ENCODE results near the gene RSPRY1.

RSPRY1 gene

GRCh38 chr16:57279780-57280638 is 93.9 kb downstream of the RSPRY1 start:
- H3K27me3 ChIP-seq (ENCODE audit: low read depth) = no peaks in the 10 kb centered on the region
- in situ Hi-C loops (cut with MboI; ENCODE audit: low sequenced_read_pairs) = no loop called here
- H3K9me3 ChIP-seq = no peaks in the 10 kb centered on the region
- no peak overlapping the region for H3K4me3 ChIP-seq
- H3K36me3 ChIP-seq (replicated peaks) = no peaks in the 10 kb centered on the region
- H3K4me1 ChIP-seq = peaks cover 23% of the 10 kb centered on the region
- no peak for DNase-seq (ENCODE audit: low spot score in 2 of 2)

- in situ Hi-C loops (cut with MboI; ENCODE audit: low sequenced_read_pairs) = no loop called here
- no peak overlapping the region for H3K4me3 ChIP-seq
- H3K4me1 ChIP-seq = peaks cover 17% of the 10 kb centered on the region
- H3K9me3 ChIP-seq = no peaks in the 10 kb centered on the region
- H3K36me3 ChIP-seq (replicated peaks) = no peaks in the 10 kb centered on the region
- no peaks in the 10 kb centered on the region for H3K27me3 ChIP-seq (ENCODE audit: low read depth)
- DNase-seq (ENCODE audit: low spot score in 2 of 2) = no peak
Observed at GRCh38 chr16:57281791-57282190, 95.7 kb downstream of the RSPRY1 start.

DNA sequence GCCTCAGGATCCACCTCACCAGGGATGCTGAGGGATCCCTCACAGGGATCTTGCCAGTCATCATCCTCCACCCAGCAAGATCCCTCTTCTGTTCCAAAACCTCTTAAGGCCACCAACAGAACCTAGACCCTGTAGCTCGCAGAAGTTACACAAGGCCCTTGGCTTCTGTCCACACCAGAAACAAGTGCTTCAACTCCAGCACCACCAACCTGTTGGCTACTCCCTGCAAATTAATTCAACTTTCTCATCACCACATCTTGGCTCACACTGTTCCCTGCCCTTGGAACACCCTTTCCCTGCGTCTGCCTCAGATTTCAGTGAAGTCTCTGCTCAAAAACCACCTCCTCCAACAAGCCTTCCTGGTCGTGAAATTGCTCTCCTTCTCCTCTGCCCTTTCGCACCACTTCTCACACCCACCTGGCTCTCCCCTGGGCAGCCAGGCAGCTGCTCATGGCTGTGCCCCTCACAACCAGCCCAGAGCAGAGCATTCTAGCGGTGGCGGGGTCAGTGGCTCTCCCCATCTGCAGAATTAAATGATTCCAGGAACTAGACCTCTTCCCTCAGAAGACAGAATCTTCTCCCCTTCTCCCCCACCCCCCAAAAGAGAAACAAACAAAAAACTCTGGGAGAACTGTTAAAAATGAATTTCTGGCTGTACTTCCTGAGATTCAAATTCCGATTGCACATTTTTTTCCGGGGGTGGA is 96.5 kb downstream of the RSPRY1 start:
- DNase-seq (ENCODE audit: low spot score in 2 of 2) = no peak
- in situ Hi-C loops (cut with MboI; ENCODE audit: low sequenced_read_pairs) = no loop called here
- H3K36me3 ChIP-seq (replicated peaks) = no peaks in the 10 kb centered on the region
- no peak overlapping the region for H3K4me3 ChIP-seq
- H3K9me3 ChIP-seq = no peaks in the 10 kb centered on the region
- no peaks in the 10 kb centered on the region for H3K27me3 ChIP-seq (ENCODE audit: low read depth)
- H3K4me1 ChIP-seq = peaks cover 10% of the 10 kb centered on the region

GRCh38 chr16:57283214-57283958 is 97.3 kb downstream of the RSPRY1 start:
- Histone ChIP-seq H3K36me3 (replicated peaks) (no peaks in the 10 kb centered on the region), H3K9me3 (no peaks in the 10 kb centered on the region), H3K4me3 (no peak overlapping the region), H3K27me3 (ENCODE audit: low read depth) (no peaks in the 10 kb centered on the region), H3K4me1 (peaks cover 6% of the 10 kb centered on the region)
- in situ Hi-C loops (cut with MboI; ENCODE audit: low sequenced_read_pairs) = no loop called here
- no peak for DNase-seq (ENCODE audit: low spot score in 2 of 2)

GRCh38 chr16:57283959-57284208 is 97.8 kb downstream of the RSPRY1 start:
- Histone ChIP-seq H3K4me1 (peaks cover 6% of the 10 kb centered on the region), H3K27me3 (ENCODE audit: low read depth) (no peaks in the 10 kb centered on the region), H3K36me3 (replicated peaks) (no peaks in the 10 kb centered on the region), H3K4me3 (peak overlapping the region; percentile 65), H3K9me3 (no peaks in the 10 kb centered on the region)
- in situ Hi-C loops (cut with MboI; ENCODE audit: low sequenced_read_pairs) = no loop called here
- no peak for DNase-seq (ENCODE audit: low spot score in 2 of 2)

DNA sequence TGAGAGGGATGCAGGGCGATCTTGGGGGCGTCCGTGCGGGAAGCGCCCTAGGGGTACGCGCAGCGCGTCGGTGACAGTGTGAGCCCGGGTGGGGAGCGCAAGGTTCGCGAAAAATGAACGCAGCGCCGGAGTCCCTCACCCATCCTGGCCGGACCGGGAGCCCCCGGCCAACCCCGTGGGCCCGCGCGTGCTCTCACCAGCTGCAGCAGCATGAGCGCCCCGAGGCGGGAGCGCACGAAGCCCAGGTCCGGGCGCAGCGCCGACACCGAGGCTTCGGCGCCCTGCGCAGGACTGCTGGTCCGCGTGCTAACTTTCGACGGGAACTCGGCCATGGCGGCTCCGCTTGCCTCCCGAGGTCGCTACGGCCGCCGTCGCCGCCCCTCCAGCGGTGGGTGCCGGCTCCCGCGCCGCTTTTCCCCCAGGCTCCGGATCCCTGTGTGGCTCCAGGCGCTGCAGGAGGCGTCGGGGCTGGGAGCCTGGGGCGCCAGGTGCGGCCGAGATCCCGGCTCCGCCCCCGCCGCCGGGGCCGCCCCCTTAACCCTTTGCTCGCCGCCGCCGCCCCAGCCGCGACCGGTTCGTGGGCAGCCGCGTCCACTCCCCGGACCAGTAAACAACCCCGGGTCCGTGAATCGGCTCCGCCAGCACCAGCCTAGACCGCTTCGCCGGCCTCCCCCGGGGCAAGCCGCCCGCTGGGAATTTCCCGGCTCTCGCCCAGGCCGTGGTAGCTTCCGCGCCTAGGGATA is 98.3 kb downstream of the RSPRY1 start, which contains the start of gene PLLP:
Gene PLLP, minus strand, starts transcription at position 464 of the 743 bp plus-strand sequence. Its CDS starts 132 bp downstream, at position 332.
- in situ Hi-C loops (cut with MboI; ENCODE audit: low sequenced_read_pairs) = no loop called here
- H3K4me3 ChIP-seq = peak within 1 kb of the TSS; percentile 65
- no peaks in the 10 kb centered on the region for H3K36me3 ChIP-seq (replicated peaks)
- no peaks in the 10 kb centered on the region for H3K9me3 ChIP-seq
- peaks cover 8% of the 10 kb centered on the region for H3K4me1 ChIP-seq
- DNase-seq (ENCODE audit: low spot score in 2 of 2) = peak; percentile 18 to 76
- H3K27me3 ChIP-seq (ENCODE audit: low read depth) = no peaks in the 10 kb centered on the region

- in situ Hi-C loops (cut with MboI; ENCODE audit: low sequenced_read_pairs) = no loop called here
- Histone ChIP-seq H3K4me3 (peak overlapping the region; percentile 65), H3K36me3 (replicated peaks) (no peaks in the 10 kb centered on the region), H3K9me3 (no peaks in the 10 kb centered on the region), H3K27me3 (ENCODE audit: low read depth) (no peaks in the 10 kb centered on the region), H3K4me1 (peaks cover 11% of the 10 kb centered on the region)
- DNase-seq (ENCODE audit: low spot score in 2 of 2) = no peak
Observed at GRCh38 chr16:57284952-57285363, 98.8 kb downstream of the RSPRY1 start.

DNA sequence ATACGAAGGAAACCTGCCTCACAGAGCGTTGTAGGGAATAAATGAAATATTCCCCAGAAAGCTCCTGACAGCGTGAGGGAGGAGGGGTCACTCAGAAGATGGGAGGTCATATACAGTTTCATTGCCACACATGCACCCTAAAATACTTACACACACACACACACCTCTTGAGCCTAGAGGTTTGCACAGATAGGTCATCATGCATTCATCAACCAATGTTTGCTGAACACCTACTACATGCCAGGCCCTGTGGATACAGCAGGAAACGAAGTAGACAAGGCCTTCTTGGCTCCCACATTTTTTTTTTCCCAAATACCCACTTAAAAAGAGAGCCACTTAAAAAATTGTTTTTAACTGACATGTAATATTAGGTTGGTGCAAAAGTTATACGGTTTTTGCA is 99.2 kb downstream of the RSPRY1 start:
- no peaks in the 10 kb centered on the region for H3K9me3 ChIP-seq
- H3K36me3 ChIP-seq (replicated peaks) = no peaks in the 10 kb centered on the region
- no peak for DNase-seq (ENCODE audit: low spot score in 2 of 2)
- peaks cover 12% of the 10 kb centered on the region for H3K4me1 ChIP-seq
- in situ Hi-C loops (cut with MboI; ENCODE audit: low sequenced_read_pairs) = no loop called here
- no peaks in the 10 kb centered on the region for H3K27me3 ChIP-seq (ENCODE audit: low read depth)
- H3K4me3 ChIP-seq = peak overlapping the region; percentile 65; the same call in 1 of the 2 replicates

GRCh38 chr16:57289391-57290257 is 103.5 kb downstream of the RSPRY1 start:
- Histone ChIP-seq H3K9me3 (no peaks in the 10 kb centered on the region), H3K27me3 (ENCODE audit: low read depth) (no peaks in the 10 kb centered on the region), H3K4me3 (no peak overlapping the region), H3K36me3 (replicated peaks) (no peaks in the 10 kb centered on the region), H3K4me1 (peaks cover 6% of the 10 kb centered on the region)
- DNase-seq (ENCODE audit: low spot score in 2 of 2) = no peak
- in situ Hi-C loops (cut with MboI; ENCODE audit: low sequenced_read_pairs) = no loop called here
